Measurements from ENCODE around the gene IL13. TPM values are rescaled to one million over a fixed set of nuclear protein-coding genes. Genes with fewer than 3 reads are reported as not detected.

IL13 gene
- total RNA-seq, 2 experiments from 2014 or later = 32.9 to 36.6 TPM

- Mint-ChIP-seq H3K27ac (no peak overlapping the region), H3K4me1 (peaks cover 41% of the 10 kb centered on the region), H3K27me3 (no peaks in the 10 kb centered on the region), H3K36me3 (ENCODE audit: low read depth) (peaks cover 10% of the 10 kb centered on the region), H3K4me3 (no peak overlapping the region), H3K9me3 (no peaks in the 10 kb centered on the region)
- ChIA-PET POLR2A (no interaction called here), CTCF (no interaction called here)
- no peak for DNase-seq
Measured at GRCh38 chr5:132677191-132677590, 19.2 kb downstream of the IL13 start.

- Mint-ChIP-seq H3K9me3 (no peaks in the 10 kb centered on the region), H3K27me3 (no peaks in the 10 kb centered on the region), H3K4me3 (no peak overlapping the region), H3K4me1 (peaks cover 39% of the 10 kb centered on the region), H3K27ac (no peak overlapping the region), H3K36me3 (ENCODE audit: low read depth) (peaks cover 10% of the 10 kb centered on the region)
- no peak for DNase-seq
- ChIA-PET POLR2A (interaction anchor here (1.6 kb wide), 1 partner anchor 11 kb away, joined by 6 read pairs; no protein-coding TSS in a partner anchor), CTCF (no interaction called here)
Measured at GRCh38 chr5:132677682-132678400, 19.9 kb downstream of the IL13 start.

- ChIA-PET POLR2A (interaction anchor here (1.0 to 1.6 kb wide), 2 partner anchors 9 to 12 kb away, joined by 3 to 6 read pairs; no protein-coding TSS in a partner anchor), CTCF (no interaction called here)
- DNase-seq = no peak
- H3K27me3 Mint-ChIP-seq = no peaks in the 10 kb centered on the region
- peaks cover 10% of the 10 kb centered on the region for H3K36me3 Mint-ChIP-seq (ENCODE audit: low read depth)
- H3K9me3 Mint-ChIP-seq = no peaks in the 10 kb centered on the region
- peaks cover 33% of the 10 kb centered on the region for H3K4me1 Mint-ChIP-seq
- H3K27ac Mint-ChIP-seq = no peak overlapping the region
- no peak overlapping the region for H3K4me3 Mint-ChIP-seq
Measured at GRCh38 chr5:132678735-132679134, 20.8 kb downstream of the IL13 start.

- POLR2A ChIA-PET = interaction anchor here (1.0 to 1.6 kb wide), 2 partner anchors 9 to 12 kb away, joined by 3 to 6 read pairs; no protein-coding TSS in a partner anchor
- Mint-ChIP-seq H3K4me1 (peaks cover 29% of the 10 kb centered on the region), H3K27ac (no peak overlapping the region), H3K9me3 (no peaks in the 10 kb centered on the region), H3K27me3 (no peaks in the 10 kb centered on the region), H3K4me3 (no peak overlapping the region), H3K36me3 (ENCODE audit: low read depth) (peaks cover 10% of the 10 kb centered on the region)
- no peak for DNase-seq
- CTCF ChIA-PET = no interaction called here
Measured at GRCh38 chr5:132679166-132679565, 21.2 kb downstream of the IL13 start.

GRCh38 chr5:132679717-132680380, 21.9 kb downstream of the IL13 start:
- no peaks in the 10 kb centered on the region for H3K9me3 Mint-ChIP-seq
- H3K27me3 Mint-ChIP-seq = no peaks in the 10 kb centered on the region
- H3K27ac Mint-ChIP-seq = no peak overlapping the region
- peaks cover 10% of the 10 kb centered on the region for H3K36me3 Mint-ChIP-seq (ENCODE audit: low read depth)
- ChIA-PET CTCF (no interaction called here), POLR2A (no interaction called here)
- peaks cover 30% of the 10 kb centered on the region for H3K4me1 Mint-ChIP-seq
- no peak for DNase-seq
- H3K4me3 Mint-ChIP-seq = no peak overlapping the region

GRCh38 chr5:132680780-132681475, 23.0 kb downstream of the IL13 start:
- Mint-ChIP-seq H3K9me3 (no peaks in the 10 kb centered on the region), H3K4me1 (peaks cover 28% of the 10 kb centered on the region), H3K27me3 (peaks cover 2% of the 10 kb centered on the region), H3K27ac (no peak overlapping the region), H3K4me3 (no peak overlapping the region), H3K36me3 (ENCODE audit: low read depth) (peaks cover 14% of the 10 kb centered on the region)
- CTCF ChIA-PET = no interaction called here
- no peak for DNase-seq
- POLR2A ChIA-PET = no interaction called here

- H3K9me3 Mint-ChIP-seq = no peaks in the 10 kb centered on the region
- POLR2A ChIA-PET = no interaction called here
- DNase-seq = no peak
- H3K27ac Mint-ChIP-seq = no peak overlapping the region
- H3K4me1 Mint-ChIP-seq = peaks cover 27% of the 10 kb centered on the region
- H3K36me3 Mint-ChIP-seq (ENCODE audit: low read depth) = peaks cover 14% of the 10 kb centered on the region
- peaks cover 2% of the 10 kb centered on the region for H3K27me3 Mint-ChIP-seq
- CTCF ChIA-PET = no interaction called here
- H3K4me3 Mint-ChIP-seq = no peak overlapping the region
Measured at GRCh38 chr5:132681476-132681831, 23.5 kb downstream of the IL13 start.

GRCh38 chr5:132681983-132682382, 24.0 kb downstream of the IL13 start:
- peaks cover 16% of the 10 kb centered on the region for H3K36me3 Mint-ChIP-seq (ENCODE audit: low read depth)
- POLR2A ChIA-PET = no interaction called here
- DNase-seq = no peak
- H3K4me3 Mint-ChIP-seq = no peak overlapping the region
- peaks cover 2% of the 10 kb centered on the region for H3K27me3 Mint-ChIP-seq
- CTCF ChIA-PET = interaction anchor here (0.8 kb wide), 1 partner anchor 176 kb away, joined by 3 read pairs; no protein-coding TSS in a partner anchor
- peaks cover 25% of the 10 kb centered on the region for H3K4me1 Mint-ChIP-seq
- H3K9me3 Mint-ChIP-seq = no peaks in the 10 kb centered on the region
- no peak overlapping the region for H3K27ac Mint-ChIP-seq

GRCh38 chr5:132684491-132684890, 26.5 kb downstream of the IL13 start:
- no peak for DNase-seq
- H3K36me3 Mint-ChIP-seq (ENCODE audit: low read depth) = peaks cover 20% of the 10 kb centered on the region
- no peaks in the 10 kb centered on the region for H3K9me3 Mint-ChIP-seq
- H3K27ac Mint-ChIP-seq = no peak overlapping the region
- no peak overlapping the region for H3K4me3 Mint-ChIP-seq
- H3K27me3 Mint-ChIP-seq = peaks cover 4% of the 10 kb centered on the region
- ChIA-PET POLR2A (interaction anchor here (2.2 kb wide), 1 partner anchor 10 kb away, joined by 10 read pairs; no protein-coding TSS in a partner anchor), CTCF (no interaction called here)
- H3K4me1 Mint-ChIP-seq = peaks cover 43% of the 10 kb centered on the region

GRCh38 chr5:132684922-132685720, 27.1 kb downstream of the IL13 start:
- Mint-ChIP-seq H3K4me3 (no peak overlapping the region), H3K36me3 (ENCODE audit: low read depth) (peaks cover 16% of the 10 kb centered on the region), H3K4me1 (peaks cover 46% of the 10 kb centered on the region), H3K27ac (peak overlapping the region; percentile 34), H3K9me3 (no peaks in the 10 kb centered on the region), H3K27me3 (peaks cover 4% of the 10 kb centered on the region)
- DNase-seq = no peak
- CTCF ChIA-PET = no interaction called here
- POLR2A ChIA-PET = interaction anchor here (2.2 kb wide), 1 partner anchor 10 kb away, joined by 10 read pairs; no protein-coding TSS in a partner anchor

GRCh38 chr5:132686193-132686592, 28.2 kb downstream of the IL13 start:
- Mint-ChIP-seq H3K9me3 (no peaks in the 10 kb centered on the region), H3K27me3 (peaks cover 4% of the 10 kb centered on the region), H3K4me1 (peaks cover 46% of the 10 kb centered on the region), H3K4me3 (no peak overlapping the region), H3K36me3 (ENCODE audit: low read depth) (peaks cover 10% of the 10 kb centered on the region), H3K27ac (no peak overlapping the region)
- POLR2A ChIA-PET = interaction anchor here (0.7 to 1.8 kb wide), 3 partner anchors 12 to 61 kb away, joined by 3 to 5 read pairs (median 3); no protein-coding TSS in a partner anchor
- CTCF ChIA-PET = interaction anchor here (0.6 kb wide), 1 partner anchor 300 kb away, joined by 4 read pairs; no protein-coding TSS in a partner anchor
- no peak for DNase-seq

GRCh38 chr5:132687995-132688394, 30.0 kb downstream of the IL13 start:
- peak; percentile 63 for DNase-seq
- no peak overlapping the region for H3K4me3 Mint-ChIP-seq
- H3K4me1 Mint-ChIP-seq = peaks cover 55% of the 10 kb centered on the region

More at GRCh38 chr5:132687995-132688394, 30.0 kb downstream of the IL13 start:
- ChIA-PET POLR2A (interaction anchor here (1.0 to 2.6 kb wide), 9 partner anchors 9 to 190 kb away, joined by 3 to 16 read pairs (median 3); partner anchors contain the start of genes CCNI2, IL13 and IL4), CTCF (interaction anchor here (1.4 kb wide), 1 partner anchor 59 kb away, joined by 3 read pairs; the partner anchor contains the start of gene CCNI2)
- Mint-ChIP-seq H3K27ac (peak overlapping the region; percentile 83), H3K36me3 (ENCODE audit: low read depth) (peaks cover 13% of the 10 kb centered on the region), H3K27me3 (peaks cover 4% of the 10 kb centered on the region), H3K9me3 (no peaks in the 10 kb centered on the region)

All from activated CD4-positive, alpha-beta memory T cell treated with anti-CD3 and anti-CD28 coated beads, Interleukin-2, amount 10 ng/mL, durations not matched to agents 7 days and 5 days (primary cell).